Activated naive CD4-positive, alpha-beta T cell treated with anti-CD3 and anti-CD28 coated beads, Interleukin-2, amount 50 U/mL, for 16 hours (primary cell): ENCODE measurements around the gene ANKS1A.

ENCODE experiments used
- DNase-seq: peaks from one replicate; pipeline ENCODE4 v3.0.0-alpha.2; 2020

The ANKS1A gene

GRCh38 chr6:35026434-35027222 lies 137.6 kb downstream of the ANKS1A start:
- DNase-seq: no peak

GRCh38 chr6:35027807-35028206 lies 138.8 kb downstream of the ANKS1A start:
- no peak for DNase-seq

GRCh38 chr6:35028781-35029769 lies 140.0 kb downstream of the ANKS1A start:
- DNase-seq: no peak

- no peak for DNase-seq
Measured at GRCh38 chr6:35030099-35030498, 141.0 kb downstream of the ANKS1A start.

- DNase-seq: no peak
Measured at GRCh38 chr6:35031611-35032529, 142.8 kb downstream of the ANKS1A start.

GRCh38 chr6:35033683-35034082 lies 144.6 kb downstream of the ANKS1A start:
- no peak for DNase-seq

GRCh38 chr6:35034411-35035191 lies 145.5 kb downstream of the ANKS1A start:
- DNase-seq: no peak

- no peak for DNase-seq
Measured at GRCh38 chr6:35035481-35036030, 146.5 kb downstream of the ANKS1A start.

- no peak for DNase-seq
Measured at GRCh38 chr6:35036059-35036827, 147.2 kb downstream of the ANKS1A start.

- DNase-seq: no peak
Measured at GRCh38 chr6:35036828-35037663, 148.0 kb downstream of the ANKS1A start.

GRCh38 chr6:35037664-35038038 lies 148.6 kb downstream of the ANKS1A start:
- no peak for DNase-seq

GRCh38 chr6:35038076-35038475 lies 149.0 kb downstream of the ANKS1A start:
- DNase-seq: no peak

- DNase-seq: no peak
Measured at GRCh38 chr6:35040398-35040797, 151.3 kb downstream of the ANKS1A start.

- DNase-seq: no peak
Measured at GRCh38 chr6:35041086-35041861, 152.2 kb downstream of the ANKS1A start.

GRCh38 chr6:35042031-35042815 lies 153.2 kb downstream of the ANKS1A start:
- DNase-seq: no peak

- DNase-seq: no peak
Measured at GRCh38 chr6:35043381-35044130, 154.5 kb downstream of the ANKS1A start.

- DNase-seq: no peak
Measured at GRCh38 chr6:35044145-35044745, 155.2 kb downstream of the ANKS1A start.
